H9 (cell line): ENCODE measurements around the gene CAV2. TPM values are rescaled to one million over a fixed set of nuclear protein-coding genes. Genes with fewer than 3 reads are reported as not detected.

Experiments
- DNase-seq: peaks from one replicate; pipeline ENCODE4 v3.0.0-alpha.2; 2017
- H2AFZ ChIP-seq: one replicate; pipeline ENCODE4 v1.6.1; 2013; ENCODE audit warnings: mild to moderate bottlenecking, low read length, control low read depth, moderate library complexity
- H2AK5ac ChIP-seq: 2 replicates; pipeline ENCODE4 v1.6.1; 2013; ENCODE audit warnings: low read length, control low read depth, mixed read lengths; ENCODE audit not compliant: insufficient read length
- H2BK120ac ChIP-seq: one replicate; pipeline ENCODE4 v1.6.1; 2013; ENCODE audit warnings: low read depth, mild to moderate bottlenecking, low read length, control low read depth, inconsistent platforms; ENCODE audit not compliant: poor library complexity, severe bottlenecking
- H2BK12ac ChIP-seq: 2 replicates; pipeline ENCODE4 v1.6.1; 2013; ENCODE audit warnings: low read length, control low read depth, mixed read lengths, low read depth; ENCODE audit not compliant: insufficient read length
- H2BK15ac ChIP-seq: 2 replicates; pipeline ENCODE4 v1.6.1; 2013; ENCODE audit warnings: low read depth, low read length, control low read depth
- H2BK20ac ChIP-seq: one replicate; pipeline ENCODE4 v1.6.1; 2013; ENCODE audit warnings: low read depth, mild to moderate bottlenecking, low read length, control low read depth, inconsistent platforms; ENCODE audit not compliant: poor library complexity, severe bottlenecking
- H2BK5ac ChIP-seq: 2 replicates; pipeline ENCODE4 v1.6.1; 2013; ENCODE audit warnings: low read length, control low read depth, mixed read lengths; ENCODE audit not compliant: insufficient read length
- H3K14ac ChIP-seq: 2 replicates; pipeline ENCODE4 v1.6.1; 2013; ENCODE audit warnings: low read length, control low read depth; ENCODE audit not compliant: insufficient read depth
- H3K18ac ChIP-seq: 2 replicates; pipeline ENCODE4 v1.6.1; 2013; ENCODE audit warnings: low read depth, mild to moderate bottlenecking, mixed read lengths, low read length, control low read depth; ENCODE audit not compliant: insufficient read length
- H3K23ac ChIP-seq: 2 replicates; pipeline ENCODE4 v1.6.1; 2013; ENCODE audit warnings: low read length, control low read depth, mixed read lengths, low read depth; ENCODE audit not compliant: insufficient read length
- H3K23me2 ChIP-seq: 2 replicates; pipeline ENCODE4 v1.6.1; 2013; ENCODE audit warnings: low read depth, mild to moderate bottlenecking, mixed read lengths, low read length, control low read depth; ENCODE audit not compliant: insufficient read length, poor library complexity, severe bottlenecking
- H3K27ac ChIP-seq: 2 replicates; pipeline ENCODE4 v1.5.1; 2013; ENCODE audit warnings: low read length, control low read depth, mixed read lengths, low read depth; ENCODE audit not compliant: insufficient read length
- H3K27me3 ChIP-seq: 2 replicates; pipeline ENCODE4 v1.6.1; 2013; ENCODE audit warnings: low read length, control low read depth, inconsistent platforms; ENCODE audit not compliant: insufficient read depth
- H3K4ac ChIP-seq: 2 replicates; pipeline ENCODE4 v1.6.1; 2013; ENCODE audit warnings: low read depth, mild to moderate bottlenecking, control low read depth, inconsistent platforms, low read length, moderate library complexity
- H3K4me1 ChIP-seq: 2 replicates; pipeline ENCODE4 v1.6.1; 2013; ENCODE audit warnings: low read length, control low read depth, inconsistent platforms; ENCODE audit not compliant: insufficient read depth
- H3K4me2 ChIP-seq: 2 replicates; pipeline ENCODE4 v1.6.1; 2013; ENCODE audit warnings: low read length, control low read depth, mixed read lengths; ENCODE audit not compliant: insufficient read length, insufficient read depth
- H3K56ac ChIP-seq: 2 replicates; pipeline ENCODE4 v1.6.1; 2013; ENCODE audit warnings: low read depth, mild to moderate bottlenecking, mixed read lengths, low read length, control low read depth; ENCODE audit not compliant: insufficient read length
- H3K79me1 ChIP-seq: 2 replicates; pipeline ENCODE4 v1.6.1; 2013; ENCODE audit warnings: low read depth, mild to moderate bottlenecking, moderate library complexity, low read length, control low read depth, inconsistent platforms; ENCODE audit not compliant: insufficient read depth, poor library complexity, severe bottlenecking
- H3K79me2 ChIP-seq: 2 replicates; pipeline ENCODE4 v1.6.1; 2013; ENCODE audit warnings: low read length, control low read depth, inconsistent platforms; ENCODE audit not compliant: insufficient read depth
- H3K9ac ChIP-seq: 2 replicates; pipeline ENCODE4 v1.6.1; 2013; ENCODE audit warnings: low read length, control low read depth, mixed read lengths; ENCODE audit not compliant: insufficient read length; ENCODE audit errors: extremely low read depth
- H3K9me3 ChIP-seq: one replicate; pipeline ENCODE4 v1.6.1; 2013; ENCODE audit warnings: low read depth, low read length, inconsistent platforms; ENCODE audit not compliant: control insufficient read depth
- H3T11ph ChIP-seq: one replicate; pipeline ENCODE4 v1.6.1; 2013; ENCODE audit warnings: mild to moderate bottlenecking, low read length, control low read depth, inconsistent platforms
- H4K20me1 ChIP-seq: one replicate; pipeline ENCODE4 v1.6.1; 2013; ENCODE audit not compliant: control insufficient read depth, insufficient read length, insufficient read depth
- H4K5ac ChIP-seq: 2 replicates; pipeline ENCODE4 v1.6.1; 2013; ENCODE audit warnings: low read depth, mild to moderate bottlenecking, mixed read lengths, low read length, control low read depth; ENCODE audit not compliant: insufficient read length
- H4K8ac ChIP-seq: replicated peaks from 2 replicates; pipeline ENCODE4 v1.6.1; 2013; ENCODE audit warnings: low read length, control low read depth, mixed read lengths, low read depth; ENCODE audit not compliant: insufficient read length
- H4K91ac ChIP-seq: 2 replicates; pipeline ENCODE4 v1.6.1; 2013; ENCODE audit warnings: low read depth, mild to moderate bottlenecking, moderate library complexity, mixed read lengths, low read length, control low read depth; ENCODE audit not compliant: insufficient read length
- H3K27ac Mint-ChIP-seq, 3 experiments: 2 replicates in 2 of 3; 3 replicates in 1 of 3; pipeline ENCODE4 v1.8.0; 2020 to 2021; ENCODE audit warnings: mixed read lengths in 3 of 3, mild to moderate bottlenecking in 1 of 3, moderate library complexity in 1 of 3
- H3K27me3 Mint-ChIP-seq: 2 replicates; pipeline ENCODE4 v1.8.0; 2021; ENCODE audit warnings: low read depth, mild to moderate bottlenecking, moderate library complexity, mixed read lengths
- H3K36me3 Mint-ChIP-seq, 3 experiments: 2 replicates in 2 of 3; 3 replicates in 1 of 3; pipeline ENCODE4 v1.8.0; 2020 to 2021; ENCODE audit warnings: low read depth in 3 of 3, mixed read lengths in 3 of 3; ENCODE audit not compliant: insufficient read depth in 1 of 3
- H3K4me1 Mint-ChIP-seq, 2 experiments: 2 replicates each; pipeline ENCODE4 v1.8.0; 2020; ENCODE audit warnings: mixed read lengths in 2 of 2
- H3K4me3 Mint-ChIP-seq, 2 experiments: 2 replicates in 1 of 2; 3 replicates in 1 of 2; pipeline ENCODE4 v1.8.0; 2020 to 2021; ENCODE audit warnings: mild to moderate bottlenecking in 2 of 2, mixed read lengths in 2 of 2, moderate library complexity in 1 of 2
- H3K9me3 Mint-ChIP-seq, 2 experiments: 2 replicates in 1 of 2; 3 replicates in 1 of 2; pipeline ENCODE4 v1.8.0; 2020; ENCODE audit warnings: mild to moderate bottlenecking in 2 of 2, mixed read lengths in 2 of 2, moderate library complexity in 1 of 2
- total RNA-seq: library from RNA; stranded (reverse); gene quantifications from 2 replicates; pipeline ENCODE4 v1.2.1, GENCODE V29; 2021
- TF ChIP-seq, protein P1 (sequence below): fragments of 200-600 bp; sonication (generic); conservative IDR thresholded peaks from 3 replicates; pipeline ENCODE4 v1.8.0; 2021; ENCODE audit warnings: antibody characterized with exemption, mild to moderate bottlenecking

CAV2 gene
- total RNA-seq, 1 experiment from 2014 or later = 3.7 TPM

DNA sequence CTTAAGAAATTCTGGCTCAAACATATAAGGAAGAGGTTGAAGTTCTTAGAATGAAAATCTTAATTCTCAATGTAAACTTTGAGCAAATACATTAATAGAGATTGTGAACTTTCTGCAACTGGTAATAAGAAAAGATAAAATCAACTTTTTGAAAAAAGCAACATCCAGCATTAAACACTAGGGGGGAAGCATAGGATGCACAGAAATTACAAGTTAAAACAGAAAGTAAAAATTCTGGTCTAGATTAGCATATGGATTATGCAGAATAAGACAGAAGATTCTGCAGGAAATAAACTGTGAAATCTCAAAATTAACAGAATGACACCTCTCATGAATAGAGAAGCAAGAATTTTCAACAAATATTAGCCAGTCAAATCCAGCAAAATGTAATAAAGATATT lies 38.0 kb upstream of the CAV2 start:
- Histone ChIP-seq H3K79me2 (no peaks in the 10 kb centered on the region), H3K56ac (no peak overlapping the region), H3K9me3 (no peaks in the 10 kb centered on the region), H2BK5ac (no peak overlapping the region), H2BK15ac (no peak overlapping the region), H4K91ac (no peak overlapping the region), H2BK12ac (no peak overlapping the region), H4K20me1 (no peaks in the 10 kb centered on the region), H3K4me2 (no peak overlapping the region), H2BK20ac (no peak overlapping the region), H3T11ph (no peak overlapping the region), H3K4ac (no peak overlapping the region), H3K9ac (no peak overlapping the region), H3K27ac (no peak overlapping the region), H2AFZ (no peak overlapping the region), H3K23ac (no peak overlapping the region), H3K79me1 (no peaks in the 10 kb centered on the region), H2BK120ac (no peak overlapping the region), H4K8ac (no peak overlapping the region), H3K18ac (no peak overlapping the region), H3K27me3 (no peaks in the 10 kb centered on the region), H3K4me1 (no peaks in the 10 kb centered on the region), H3K14ac (no peak overlapping the region), H2AK5ac (no peak overlapping the region), H4K5ac (no peak overlapping the region), H3K23me2 (no peaks in the 10 kb centered on the region)
- Mint-ChIP-seq H3K4me3 (no peak overlapping the region), H3K9me3 (no peaks in the 10 kb centered on the region), H3K36me3 (no peaks in the 10 kb centered on the region), H3K27ac (no peak overlapping the region), H3K27me3 (0 out of 2 replicates have a peak, but pooled peaks cover 3% of the 10 kb centered on the region), H3K4me1 (peaks cover 4% of the 10 kb centered on the region in 2 experiments; a peak in 3 of 4 replicates)
- TF ChIP-seq, protein P1, sequence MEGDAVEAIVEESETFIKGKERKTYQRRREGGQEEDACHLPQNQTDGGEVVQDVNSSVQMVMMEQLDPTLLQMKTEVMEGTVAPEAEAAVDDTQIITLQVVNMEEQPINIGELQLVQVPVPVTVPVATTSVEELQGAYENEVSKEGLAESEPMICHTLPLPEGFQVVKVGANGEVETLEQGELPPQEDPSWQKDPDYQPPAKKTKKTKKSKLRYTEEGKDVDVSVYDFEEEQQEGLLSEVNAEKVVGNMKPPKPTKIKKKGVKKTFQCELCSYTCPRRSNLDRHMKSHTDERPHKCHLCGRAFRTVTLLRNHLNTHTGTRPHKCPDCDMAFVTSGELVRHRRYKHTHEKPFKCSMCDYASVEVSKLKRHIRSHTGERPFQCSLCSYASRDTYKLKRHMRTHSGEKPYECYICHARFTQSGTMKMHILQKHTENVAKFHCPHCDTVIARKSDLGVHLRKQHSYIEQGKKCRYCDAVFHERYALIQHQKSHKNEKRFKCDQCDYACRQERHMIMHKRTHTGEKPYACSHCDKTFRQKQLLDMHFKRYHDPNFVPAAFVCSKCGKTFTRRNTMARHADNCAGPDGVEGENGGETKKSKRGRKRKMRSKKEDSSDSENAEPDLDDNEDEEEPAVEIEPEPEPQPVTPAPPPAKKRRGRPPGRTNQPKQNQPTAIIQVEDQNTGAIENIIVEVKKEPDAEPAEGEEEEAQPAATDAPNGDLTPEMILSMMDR = no peak; the same call in 2 of the 3 replicates
- DNase-seq = no peak
